ENCODE data around the gene RHEBL1. TPM values are rescaled to one million over a fixed set of nuclear protein-coding genes. Genes with fewer than 3 reads are reported as not detected.

The RHEBL1 gene
- total RNA-seq, 1 experiment from 2014 or later, result 9.0 TPM

GRCh38 chr12:49092086-49092815, 22.5 kb upstream of the RHEBL1 start:
- peaks cover 87% of the 10 kb centered on the region for H3K27me3 Mint-ChIP-seq (ENCODE audit: low read depth)
- DNase-seq (ENCODE audit: low spot score) (peak; percentile 74), ATAC-seq (peak; percentile 30)
- H3K4me1 Mint-ChIP-seq, result peaks cover 55% of the 10 kb centered on the region
- POLR2A ChIA-PET, result interaction anchor here (1.0 to 1.4 kb wide), 2 partner anchors 23 to 29 kb away, joined by 3 to 6 read pairs; partner anchors contain the start of gene RHEBL1
- peak overlapping the region; percentile 56 for H3K4me3 Mint-ChIP-seq
- CTCF ChIA-PET, result interaction anchor here (0.6 to 4.6 kb wide), 36 partner anchors 9 to 266 kb away, joined by 3 to 64 read pairs (median 4); partner anchors contain the start of genes LMBR1L, PRKAG1, PRPH and RHEBL1
- no peaks in the 10 kb centered on the region for H3K9me3 Mint-ChIP-seq
- H3K27ac Mint-ChIP-seq, result no peak overlapping the region
- no peaks in the 10 kb centered on the region for H3K36me3 Mint-ChIP-seq
- TF ChIP-seq ZNF425 (CRISPR knock-in tag; conservative IDR thresholded peaks at IDR 0.05) (no peak), ATF6 (CRISPR knock-in tag; IDR thresholded peaks at IDR 0.05) (no peak), SOX15 (CRISPR knock-in tag; IDR thresholded peaks at IDR 0.05) (no peak), CBFB (CRISPR knock-in tag; IDR thresholded peaks at IDR 0.05; ENCODE audit: low read depth) (no peak), ATF1 (CRISPR knock-in tag; IDR thresholded peaks at IDR 0.05) (no peak), MLX (CRISPR knock-in tag; IDR thresholded peaks at IDR 0.05) (no peak), ZNF532 (CRISPR knock-in tag; IDR thresholded peaks at IDR 0.05; ENCODE audit: borderline replicate concordance) (no peak), ETV6 (CRISPR knock-in tag; IDR thresholded peaks at IDR 0.05) (no peak), AFF4 (CRISPR knock-in tag; IDR thresholded peaks at IDR 0.05; ENCODE audit: borderline replicate concordance) (no peak), ZBTB43 (CRISPR knock-in tag; IDR thresholded peaks at IDR 0.05) (no peak), ZNF232 (CRISPR knock-in tag; IDR thresholded peaks at IDR 0.05) (no peak), ELF4 (CRISPR knock-in tag; IDR thresholded peaks at IDR 0.05; ENCODE audit: low read depth) (no peak), ZNF416 (CRISPR knock-in tag; IDR thresholded peaks at IDR 0.05) (no peak), NFYB (CRISPR knock-in tag; conservative IDR thresholded peaks at IDR 0.05; ENCODE audit: low read depth) (no peak), NR3C1 (CRISPR knock-in tag; conservative IDR thresholded peaks at IDR 0.05; ENCODE audit: low read depth) (no peak), MAX (CRISPR knock-in tag; IDR thresholded peaks at IDR 0.05) (no peak), ZNF512 (CRISPR knock-in tag; IDR thresholded peaks at IDR 0.05; ENCODE audit: borderline replicate concordance) (no peak), GRHL2 (CRISPR knock-in tag; IDR thresholded peaks at IDR 0.05; ENCODE audit: insufficient replicate concordance, severe bottlenecking) (no peak)
